ENCODE data around the gene SRC.

SRC gene

DNA sequence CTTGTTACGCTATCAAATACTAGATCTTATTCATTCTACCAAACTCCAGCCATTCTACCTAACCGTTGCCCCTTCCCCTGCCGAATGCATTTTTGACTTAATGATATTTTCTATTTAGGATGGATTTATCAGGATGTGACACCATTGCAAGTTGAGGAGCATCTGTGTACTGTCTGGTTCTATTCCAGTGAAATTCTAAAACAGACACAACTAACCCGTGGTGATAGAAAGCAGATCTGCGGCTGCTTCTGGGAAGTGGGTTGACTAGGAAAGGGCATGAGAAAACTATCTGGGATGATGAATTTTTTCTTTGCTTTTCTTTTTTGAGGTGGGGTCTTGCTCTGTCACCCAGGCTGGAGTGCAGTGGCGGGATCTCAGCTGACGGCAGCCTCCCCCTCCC is 20.7 kb upstream of the SRC start:
- TF ChIP-seq, protein P1, sequence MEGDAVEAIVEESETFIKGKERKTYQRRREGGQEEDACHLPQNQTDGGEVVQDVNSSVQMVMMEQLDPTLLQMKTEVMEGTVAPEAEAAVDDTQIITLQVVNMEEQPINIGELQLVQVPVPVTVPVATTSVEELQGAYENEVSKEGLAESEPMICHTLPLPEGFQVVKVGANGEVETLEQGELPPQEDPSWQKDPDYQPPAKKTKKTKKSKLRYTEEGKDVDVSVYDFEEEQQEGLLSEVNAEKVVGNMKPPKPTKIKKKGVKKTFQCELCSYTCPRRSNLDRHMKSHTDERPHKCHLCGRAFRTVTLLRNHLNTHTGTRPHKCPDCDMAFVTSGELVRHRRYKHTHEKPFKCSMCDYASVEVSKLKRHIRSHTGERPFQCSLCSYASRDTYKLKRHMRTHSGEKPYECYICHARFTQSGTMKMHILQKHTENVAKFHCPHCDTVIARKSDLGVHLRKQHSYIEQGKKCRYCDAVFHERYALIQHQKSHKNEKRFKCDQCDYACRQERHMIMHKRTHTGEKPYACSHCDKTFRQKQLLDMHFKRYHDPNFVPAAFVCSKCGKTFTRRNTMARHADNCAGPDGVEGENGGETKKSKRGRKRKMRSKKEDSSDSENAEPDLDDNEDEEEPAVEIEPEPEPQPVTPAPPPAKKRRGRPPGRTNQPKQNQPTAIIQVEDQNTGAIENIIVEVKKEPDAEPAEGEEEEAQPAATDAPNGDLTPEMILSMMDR (IDR thresholded peaks at IDR 0.05; ENCODE audit: low read depth, low read length), result no peak
- DNase-seq (ENCODE audit: extremely low read depth, low read depth), result no peak

DNA sequence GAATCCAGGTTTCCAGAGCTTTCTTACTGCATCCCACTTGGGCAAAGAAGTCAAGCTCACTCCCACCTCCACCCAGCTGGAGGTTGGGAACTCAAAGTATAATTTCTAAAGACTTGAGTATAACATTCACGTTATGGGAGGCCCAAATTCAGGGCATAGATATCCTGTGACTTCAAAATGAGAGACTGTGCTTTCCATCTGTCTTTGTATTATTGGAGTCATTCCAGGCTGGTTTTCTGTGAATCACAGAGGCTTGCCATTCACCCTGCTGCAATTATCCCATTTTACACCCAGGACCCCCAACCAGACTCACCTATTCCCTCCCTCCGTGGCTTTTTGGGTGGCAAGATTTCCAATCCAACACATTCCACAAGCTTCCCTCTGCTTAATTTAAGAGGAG is 19.3 kb upstream of the SRC start:
- TF ChIP-seq, protein P1 (IDR thresholded peaks at IDR 0.05; ENCODE audit: low read depth, low read length), result no peak
- DNase-seq (ENCODE audit: extremely low read depth, low read depth), result no peak

DNA sequence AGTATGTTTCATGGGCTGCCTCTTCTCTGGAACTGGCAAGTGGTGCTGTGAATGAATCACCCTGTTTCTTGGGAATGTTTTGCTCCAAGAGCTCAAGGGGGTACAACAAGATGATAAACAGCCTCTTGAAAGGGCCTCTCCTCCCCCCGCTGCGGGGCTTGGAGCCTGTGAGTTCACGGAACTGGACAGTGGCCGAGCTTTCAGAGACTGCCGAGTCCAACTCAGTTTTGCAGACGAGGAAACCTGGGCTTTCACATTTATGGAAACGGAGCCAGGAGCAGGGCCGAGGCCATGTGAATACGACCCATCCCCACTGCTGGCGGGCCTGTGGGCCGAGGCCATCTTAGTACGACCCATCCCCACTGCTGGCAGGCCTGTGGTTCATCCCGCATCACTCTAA is 18.2 kb upstream of the SRC start:
- TF ChIP-seq, protein P1 (IDR thresholded peaks at IDR 0.05; ENCODE audit: low read depth, low read length), result no peak
- no peak for DNase-seq (ENCODE audit: extremely low read depth, low read depth)

DNA sequence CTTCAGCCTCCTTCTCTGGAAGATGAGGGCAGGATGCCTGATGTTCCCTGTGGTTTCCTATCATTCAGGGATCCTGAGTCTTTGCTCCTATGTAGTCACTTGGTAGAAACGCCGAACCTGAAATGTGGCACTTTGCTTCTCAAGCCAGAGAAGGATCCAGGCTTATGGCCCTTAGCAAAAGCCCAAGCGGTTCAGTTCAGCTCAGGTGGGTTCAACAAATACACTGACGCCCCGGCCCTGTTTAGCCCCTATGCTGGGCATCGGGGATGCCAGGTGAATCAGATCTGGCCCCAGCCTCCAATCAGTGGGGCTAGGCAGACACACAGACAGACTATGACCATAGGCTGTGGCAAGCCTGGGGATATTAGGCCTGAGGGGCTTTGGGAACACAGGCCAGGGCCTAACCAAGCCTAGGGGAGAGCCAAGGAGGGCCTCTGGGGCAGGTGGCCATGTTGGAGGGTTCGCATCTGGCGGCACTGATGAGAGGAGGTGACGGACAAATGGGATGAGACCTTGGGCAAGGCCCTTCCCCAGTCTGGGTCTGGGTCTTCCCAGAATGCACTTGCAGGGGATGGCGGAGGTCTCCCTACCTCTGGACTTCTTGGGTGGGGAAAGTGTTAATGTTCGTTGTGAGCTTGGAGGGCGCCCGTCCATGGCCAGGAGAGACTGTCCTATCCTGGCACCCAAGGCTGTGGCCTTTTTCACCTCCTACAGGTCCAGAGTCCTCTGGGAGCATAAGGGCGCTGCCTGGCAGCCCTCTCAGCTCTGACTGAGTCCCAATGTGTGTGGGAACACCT is 17.6 kb upstream of the SRC start:
- no peak for DNase-seq (ENCODE audit: extremely low read depth, low read depth)
- TF ChIP-seq, protein P1 (IDR thresholded peaks at IDR 0.05; ENCODE audit: low read depth, low read length), result no peak

DNA sequence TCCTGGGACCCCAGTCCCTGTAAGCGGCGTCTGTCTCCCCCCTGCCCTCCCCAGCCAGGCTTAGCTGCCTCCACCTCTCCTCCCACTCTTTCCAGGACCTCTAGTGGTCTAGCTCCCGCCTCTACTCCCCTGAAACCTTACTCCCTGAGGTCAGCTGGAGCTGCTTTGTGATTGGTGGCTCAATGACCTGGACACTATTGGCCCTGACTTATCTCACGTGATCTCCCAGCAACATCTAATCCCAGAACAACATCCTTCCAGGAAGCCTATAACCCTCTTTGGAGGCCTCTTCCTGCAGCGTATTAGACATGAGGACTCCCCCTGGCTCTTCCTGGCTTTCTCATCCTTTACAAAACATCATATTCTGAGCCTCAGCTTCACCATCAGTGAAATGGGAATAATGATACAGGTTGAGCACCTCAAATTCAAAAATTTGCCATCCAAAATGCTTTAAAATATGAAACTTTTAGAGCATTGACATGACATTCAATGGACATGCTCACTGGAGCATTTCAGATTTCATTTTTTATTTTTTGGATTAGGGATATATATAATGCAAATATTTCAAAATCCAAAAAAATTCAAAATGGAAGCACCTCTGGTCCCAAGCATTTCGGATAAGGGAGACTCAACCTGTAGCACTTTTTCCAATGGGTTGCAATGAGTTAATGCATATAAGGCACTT is 16.3 kb upstream of the SRC start:
- TF ChIP-seq, protein P1 (IDR thresholded peaks at IDR 0.05; ENCODE audit: low read depth, low read length), result no peak
- DNase-seq (ENCODE audit: extremely low read depth, low read depth), result no peak

DNA sequence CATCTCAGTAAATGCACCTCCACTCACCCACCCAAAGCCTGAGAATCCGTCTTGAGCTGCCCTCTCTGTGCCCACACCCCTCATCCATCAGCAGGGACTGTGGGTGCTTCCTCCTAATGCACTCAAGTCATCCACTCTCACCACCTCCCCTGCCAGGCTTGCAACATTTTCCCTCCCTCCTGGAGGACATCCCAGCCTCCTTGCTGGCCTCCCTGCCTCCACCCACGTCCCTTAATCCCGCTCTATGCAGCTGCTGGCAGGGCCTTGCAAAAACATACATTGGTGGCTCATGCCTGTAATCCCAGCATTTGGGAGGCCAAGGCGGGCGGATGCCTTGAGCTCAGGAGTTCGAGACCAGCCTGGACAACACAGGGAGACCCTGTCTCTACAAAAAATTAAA is 15.6 kb upstream of the SRC start:
- TF ChIP-seq, protein P1 (IDR thresholded peaks at IDR 0.05; ENCODE audit: low read depth, low read length), result no peak
- no peak for DNase-seq (ENCODE audit: extremely low read depth, low read depth)

Data from AG09319 (cell line).